Measurements from ENCODE around the gene SLC37A2. TPM values are rescaled to one million over a fixed set of nuclear protein-coding genes. Genes with fewer than 3 reads are reported as not detected.
A peak's percentile ranks its signal among the peaks of the same experiment; 100 is the strongest.

The SLC37A2 gene
- total RNA-seq, 1 donor from 2014 or later: 0.52 TPM

GRCh38 chr11:125111001-125111342 lies 47.9 kb downstream of the SLC37A2 start:
- peak overlapping the region; percentile 100 for H3K27ac Mint-ChIP-seq
- H3K4me3 Mint-ChIP-seq (ENCODE audit: low read depth): peak overlapping the region; percentile 100
- H3K27me3 Mint-ChIP-seq (ENCODE audit: low read depth): peaks cover 4% of the 10 kb centered on the region
- H3K4me1 Mint-ChIP-seq (ENCODE audit: low read depth): peaks cover 25% of the 10 kb centered on the region
- peaks cover 16% of the 10 kb centered on the region for H3K36me3 Mint-ChIP-seq (ENCODE audit: low read depth)
- H3K9me3 Mint-ChIP-seq: peaks cover 12% of the 10 kb centered on the region
- intact Hi-C loops (cut with micrococcal nuclease): loop anchor here (1.0 to 5.0 kb wide), 5 partner anchors 49 to 776 kb away; partner anchors contain the start of genes CCDC15, HYLS1, SIAE and SLC37A2
- no peak for DNase-seq (ENCODE audit: low spot score)

GRCh38 chr11:125111343-125112207 lies 48.5 kb downstream of the SLC37A2 start, which contains the start of gene TMEM218:
Gene TMEM218, minus strand, starts transcription at chr11:125111626. Its CDS starts 9,385 bp downstream, at chr11:125102241.
- Mint-ChIP-seq H3K27me3 (ENCODE audit: low read depth) (peaks cover 6% of the 10 kb centered on the region), H3K4me3 (ENCODE audit: low read depth) (peak within 1 kb of the TSS; percentile 100), H3K36me3 (ENCODE audit: low read depth) (peaks cover 16% of the 10 kb centered on the region), H3K27ac (peak within 1 kb of the TSS; percentile 100), H3K9me3 (peaks cover 12% of the 10 kb centered on the region), H3K4me1 (ENCODE audit: low read depth) (peaks cover 22% of the 10 kb centered on the region)
- peak; percentile 97 for DNase-seq (ENCODE audit: low spot score)
- intact Hi-C loops (cut with micrococcal nuclease): loop anchor here (1.0 to 5.0 kb wide), 5 partner anchors 49 to 776 kb away; partner anchors contain the start of genes CCDC15, HYLS1, SIAE and SLC37A2

GRCh38 chr11:125112208-125112604 lies 49.1 kb downstream of the SLC37A2 start:
- Mint-ChIP-seq H3K9me3 (peaks cover 12% of the 10 kb centered on the region), H3K4me3 (ENCODE audit: low read depth) (peak overlapping the region; percentile 100), H3K27ac (peak overlapping the region; percentile 100), H3K4me1 (ENCODE audit: low read depth) (peaks cover 22% of the 10 kb centered on the region), H3K36me3 (ENCODE audit: low read depth) (peaks cover 16% of the 10 kb centered on the region), H3K27me3 (ENCODE audit: low read depth) (peaks cover 12% of the 10 kb centered on the region)
- no peak for DNase-seq (ENCODE audit: low spot score)
- intact Hi-C loops (cut with micrococcal nuclease): loop anchor here (5.0 kb wide), 3 partner anchors 50 to 775 kb away; partner anchors contain the start of genes HYLS1, SLC37A2 and TBRG1

GRCh38 chr11:125114518-125114917 lies 51.4 kb downstream of the SLC37A2 start:
- Mint-ChIP-seq H3K4me1 (ENCODE audit: low read depth) (peaks cover 22% of the 10 kb centered on the region), H3K36me3 (ENCODE audit: low read depth) (peaks cover 16% of the 10 kb centered on the region), H3K4me3 (ENCODE audit: low read depth) (no peak overlapping the region), H3K27me3 (ENCODE audit: low read depth) (peaks cover 16% of the 10 kb centered on the region), H3K9me3 (peaks cover 12% of the 10 kb centered on the region), H3K27ac (no peak overlapping the region)
- intact Hi-C loops (cut with micrococcal nuclease): loop anchor here (5.0 kb wide), 3 partner anchors 52 to 773 kb away; partner anchors contain the start of genes HYLS1, SLC37A2 and TBRG1
- DNase-seq (ENCODE audit: low spot score): no peak

GRCh38 chr11:125117429-125117828 lies 54.3 kb downstream of the SLC37A2 start:
- peaks cover under 1% of the 10 kb centered on the region for H3K4me1 Mint-ChIP-seq (ENCODE audit: low read depth)
- DNase-seq (ENCODE audit: low spot score): no peak
- H3K27me3 Mint-ChIP-seq (ENCODE audit: low read depth): peaks cover 23% of the 10 kb centered on the region
- H3K9me3 Mint-ChIP-seq: peaks cover 5% of the 10 kb centered on the region
- H3K36me3 Mint-ChIP-seq (ENCODE audit: low read depth): peaks cover under 1% of the 10 kb centered on the region
- intact Hi-C loops (cut with micrococcal nuclease): no loop called here
- H3K27ac Mint-ChIP-seq: no peak overlapping the region
- no peak overlapping the region for H3K4me3 Mint-ChIP-seq (ENCODE audit: low read depth)

- Mint-ChIP-seq H3K4me1 (ENCODE audit: low read depth) (no peaks in the 10 kb centered on the region), H3K9me3 (no peaks in the 10 kb centered on the region), H3K4me3 (ENCODE audit: low read depth) (no peak overlapping the region), H3K36me3 (ENCODE audit: low read depth) (no peaks in the 10 kb centered on the region), H3K27ac (no peak overlapping the region), H3K27me3 (ENCODE audit: low read depth) (peaks cover 20% of the 10 kb centered on the region)
- intact Hi-C loops (cut with micrococcal nuclease): no loop called here
- DNase-seq (ENCODE audit: low spot score): no peak
These were observed 60.3 kb downstream of the SLC37A2 start for GRCh38 chr11:125123194-125123946.

GRCh38 chr11:125123947-125124617 lies 61.0 kb downstream of the SLC37A2 start:
- DNase-seq (ENCODE audit: low spot score): no peak
- Mint-ChIP-seq H3K4me3 (ENCODE audit: low read depth) (no peak overlapping the region), H3K27me3 (ENCODE audit: low read depth) (peaks cover 24% of the 10 kb centered on the region), H3K9me3 (no peaks in the 10 kb centered on the region), H3K27ac (no peak overlapping the region), H3K36me3 (ENCODE audit: low read depth) (no peaks in the 10 kb centered on the region), H3K4me1 (ENCODE audit: low read depth) (no peaks in the 10 kb centered on the region)
- intact Hi-C loops (cut with micrococcal nuclease): no loop called here

GRCh38 chr11:125124618-125124992 lies 61.5 kb downstream of the SLC37A2 start:
- Mint-ChIP-seq H3K36me3 (ENCODE audit: low read depth) (no peaks in the 10 kb centered on the region), H3K4me3 (ENCODE audit: low read depth) (no peak overlapping the region), H3K27ac (no peak overlapping the region), H3K9me3 (no peaks in the 10 kb centered on the region), H3K4me1 (ENCODE audit: low read depth) (no peaks in the 10 kb centered on the region), H3K27me3 (ENCODE audit: low read depth) (peaks cover 25% of the 10 kb centered on the region)
- intact Hi-C loops (cut with micrococcal nuclease): no loop called here
- no peak for DNase-seq (ENCODE audit: low spot score)

GRCh38 chr11:125128450-125128849 lies 65.3 kb downstream of the SLC37A2 start:
- intact Hi-C loops (cut with micrococcal nuclease): no loop called here
- no peaks in the 10 kb centered on the region for H3K4me1 Mint-ChIP-seq (ENCODE audit: low read depth)
- H3K9me3 Mint-ChIP-seq: peaks cover 3% of the 10 kb centered on the region
- no peak overlapping the region for H3K27ac Mint-ChIP-seq
- H3K4me3 Mint-ChIP-seq (ENCODE audit: low read depth): no peak overlapping the region
- H3K36me3 Mint-ChIP-seq (ENCODE audit: low read depth): no peaks in the 10 kb centered on the region
- H3K27me3 Mint-ChIP-seq (ENCODE audit: low read depth): peaks cover 28% of the 10 kb centered on the region
- no peak for DNase-seq (ENCODE audit: low spot score)

GRCh38 chr11:125129316-125129993 lies 66.3 kb downstream of the SLC37A2 start:
- H3K27me3 Mint-ChIP-seq (ENCODE audit: low read depth): peaks cover 33% of the 10 kb centered on the region
- no peaks in the 10 kb centered on the region for H3K36me3 Mint-ChIP-seq (ENCODE audit: low read depth)
- DNase-seq (ENCODE audit: low spot score): no peak
- no peak overlapping the region for H3K4me3 Mint-ChIP-seq (ENCODE audit: low read depth)
- peaks cover 3% of the 10 kb centered on the region for H3K9me3 Mint-ChIP-seq
- no peak overlapping the region for H3K27ac Mint-ChIP-seq
- H3K4me1 Mint-ChIP-seq (ENCODE audit: low read depth): no peaks in the 10 kb centered on the region
- intact Hi-C loops (cut with micrococcal nuclease): no loop called here

- no peaks in the 10 kb centered on the region for H3K36me3 Mint-ChIP-seq (ENCODE audit: low read depth)
- intact Hi-C loops (cut with micrococcal nuclease): no loop called here
- no peak overlapping the region for H3K27ac Mint-ChIP-seq
- H3K4me3 Mint-ChIP-seq (ENCODE audit: low read depth): no peak overlapping the region
- no peak for DNase-seq (ENCODE audit: low spot score)
- H3K27me3 Mint-ChIP-seq (ENCODE audit: low read depth): peaks cover 40% of the 10 kb centered on the region
- H3K9me3 Mint-ChIP-seq: peaks cover 3% of the 10 kb centered on the region
- H3K4me1 Mint-ChIP-seq (ENCODE audit: low read depth): no peaks in the 10 kb centered on the region
These were observed 69.0 kb downstream of the SLC37A2 start for GRCh38 chr11:125132071-125132470.

- Mint-ChIP-seq H3K4me1 (ENCODE audit: low read depth) (no peaks in the 10 kb centered on the region), H3K4me3 (ENCODE audit: low read depth) (no peak overlapping the region), H3K27ac (no peak overlapping the region), H3K27me3 (ENCODE audit: low read depth) (peaks cover 38% of the 10 kb centered on the region), H3K9me3 (peaks cover 3% of the 10 kb centered on the region), H3K36me3 (ENCODE audit: low read depth) (no peaks in the 10 kb centered on the region)
- intact Hi-C loops (cut with micrococcal nuclease): no loop called here
- DNase-seq (ENCODE audit: low spot score): no peak
These were observed 69.5 kb downstream of the SLC37A2 start for GRCh38 chr11:125132596-125132995.

Measured in activated T-helper 2 cell treated with anti-CD3 and anti-CD28 coated beads, Interferon-gamma antibody, Interleukin-2, Interleukin-4, amounts not matched to agents 10 μg/mL and 5 μg/mL and 100 μg/mL, durations not matched to agents 14 hours and 24 hours and 36 hours (primary cell).